ENCODE results near the gene ITSN2.
A peak's percentile ranks its signal among the peaks of the same experiment; 100 is the strongest.

DNA sequence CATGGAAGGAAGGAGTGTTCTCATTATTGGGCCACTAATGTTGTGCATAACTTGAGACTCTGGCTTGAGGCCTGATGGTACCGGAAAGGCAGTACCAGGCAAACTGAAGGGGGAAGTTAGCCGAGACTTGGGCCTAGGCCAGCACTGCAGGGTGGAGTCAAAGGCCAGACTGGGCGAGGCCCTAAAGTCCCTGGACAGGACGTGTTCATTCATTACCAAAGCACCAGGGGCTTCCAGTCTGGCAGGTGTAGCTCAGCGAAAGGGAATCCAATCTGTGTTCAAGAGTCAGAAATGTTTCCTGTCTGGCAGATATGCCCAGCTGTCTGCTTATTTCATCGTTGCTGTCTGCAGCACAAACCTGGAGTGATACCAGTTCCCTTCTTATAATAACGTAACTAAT is 4.7 kb upstream of the ITSN2 start:
- TF ChIP-seq POLR2A (IDR thresholded peaks at IDR 0.05) = peak in 1 of 2 donors; percentile 18
- TF ChIP-seq, protein P1, sequence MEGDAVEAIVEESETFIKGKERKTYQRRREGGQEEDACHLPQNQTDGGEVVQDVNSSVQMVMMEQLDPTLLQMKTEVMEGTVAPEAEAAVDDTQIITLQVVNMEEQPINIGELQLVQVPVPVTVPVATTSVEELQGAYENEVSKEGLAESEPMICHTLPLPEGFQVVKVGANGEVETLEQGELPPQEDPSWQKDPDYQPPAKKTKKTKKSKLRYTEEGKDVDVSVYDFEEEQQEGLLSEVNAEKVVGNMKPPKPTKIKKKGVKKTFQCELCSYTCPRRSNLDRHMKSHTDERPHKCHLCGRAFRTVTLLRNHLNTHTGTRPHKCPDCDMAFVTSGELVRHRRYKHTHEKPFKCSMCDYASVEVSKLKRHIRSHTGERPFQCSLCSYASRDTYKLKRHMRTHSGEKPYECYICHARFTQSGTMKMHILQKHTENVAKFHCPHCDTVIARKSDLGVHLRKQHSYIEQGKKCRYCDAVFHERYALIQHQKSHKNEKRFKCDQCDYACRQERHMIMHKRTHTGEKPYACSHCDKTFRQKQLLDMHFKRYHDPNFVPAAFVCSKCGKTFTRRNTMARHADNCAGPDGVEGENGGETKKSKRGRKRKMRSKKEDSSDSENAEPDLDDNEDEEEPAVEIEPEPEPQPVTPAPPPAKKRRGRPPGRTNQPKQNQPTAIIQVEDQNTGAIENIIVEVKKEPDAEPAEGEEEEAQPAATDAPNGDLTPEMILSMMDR (IDR thresholded peaks at IDR 0.05) = no peak
